Motor neuron (in vitro differentiated cells): ENCODE data around the gene OPRD1. TPM values are rescaled to one million over a fixed set of nuclear protein-coding genes. Genes with fewer than 3 reads are reported as not detected.

Experiments
- ATAC-seq, 8 experiments: fragments of 200-7000 bp; cut with Tn5 transposase; replicated peaks in 6 of 8; 2 replicates each; pipeline ENCODE4 v1.8.0; 2021; ENCODE audit warnings: mild to moderate bottlenecking in 8 of 8, moderate library complexity in 8 of 8
- H3K27ac ChIP-seq, 2 donors: fragments of 250-450 bp; sonication (Bioruptor Pico); 2 replicates each; pipeline ENCODE4 v1.9.0; 2021; ENCODE audit warnings: antibody characterized with exemption in 2 of 2, mild to moderate bottlenecking in 2 of 2, moderate library complexity in 1 of 2
- H3K4me1 ChIP-seq, 2 donors: fragments of 250-450 bp; sonication (Bioruptor Pico); replicated peaks in 1 of 2; 2 replicates each; pipeline ENCODE4 v1.6.1; 2021; ENCODE audit warnings: antibody characterized with exemption in 2 of 2, mild to moderate bottlenecking in 2 of 2, moderate library complexity in 1 of 2
- H3K4me3 ChIP-seq, 5 donors: fragments of 250-450 bp; sonication (Bioruptor Pico); 2 replicates each; pipeline ENCODE4 v1.9.0; 2021; ENCODE audit warnings: antibody characterized with exemption in 5 of 5, mild to moderate bottlenecking in 5 of 5, moderate library complexity in 4 of 5
- WGBS, 10 experiments: fragments of 450-650 bp; shearing (Covaris generic); methylation state at CpG; one replicate each; pipeline ENCODE4 v1.0.0; 2022; 5-methylcytosine and 5-hydroxymethylcytosine counted together
- in situ Hi-C, 9 experiments: fragments of 400-800 bp; cut with MboI; loops; one replicate each; pipeline ENCODE4 v1.15.0; 2021; ENCODE audit warnings: low sequenced_read_pairs in 9 of 9, low pct_unique_long_range_greater_than_20kb in 2 of 9; ENCODE audit not compliant: unreplicated experiment in 9 of 9
- total RNA-seq, 8 experiments: library from RNA; unstranded; fragments of 300-600 nt; gene quantifications; 2 replicates each; pipeline versions ENCODE4 v1.2.3 to v1.2.4, GENCODE V29; 2022

OPRD1 gene
- total RNA-seq, 8 experiments from 2014 or later = 0.10 to 1.2 (median 0.22) TPM

- no peak overlapping the region for H3K4me3 ChIP-seq
- no peak for ATAC-seq
- in situ Hi-C loops = loop anchor here (25.0 kb wide), 4 partner anchors 146 to 1821 kb away; partner anchors contain the start of genes SRSF4 (in 6 of the 9) and MATN1 (in 1 of the 9)
- H3K27ac ChIP-seq = no peak overlapping the region
- WGBS, 10 experiments = 43 to 100% (median 79%) methylated on average over 1 to 2 of the region's 2 CpGs; no CpG with 5 or more reads in 4 of the 10 experiments
- H3K4me1 ChIP-seq = peaks cover 3 to 4% of the 10 kb centered on the region in 2 donors
Observed at GRCh38 chr1:28891256-28891655, 79.3 kb downstream of the OPRD1 start.

- H3K4me1 ChIP-seq = no peaks in the 10 kb centered on the region
- WGBS, 10 experiments = 17 to 49% (median 37%) methylated on average over 2 to 7 of the region's 8 CpGs; no CpG with 5 or more reads in 3 of the 10 experiments
- no peak overlapping the region for H3K27ac ChIP-seq
- in situ Hi-C loops = loop anchor here (25.0 kb wide), 4 partner anchors 144 to 1819 kb away; partner anchors contain the start of genes SRSF4 (in 6 of the 9) and MATN1 (in 1 of the 9)
- ATAC-seq = peak; percentile 51 to 88 (median 75)
- no peak overlapping the region for H3K4me3 ChIP-seq
Observed at GRCh38 chr1:28893403-28894102, 81.6 kb downstream of the OPRD1 start.

DNA sequence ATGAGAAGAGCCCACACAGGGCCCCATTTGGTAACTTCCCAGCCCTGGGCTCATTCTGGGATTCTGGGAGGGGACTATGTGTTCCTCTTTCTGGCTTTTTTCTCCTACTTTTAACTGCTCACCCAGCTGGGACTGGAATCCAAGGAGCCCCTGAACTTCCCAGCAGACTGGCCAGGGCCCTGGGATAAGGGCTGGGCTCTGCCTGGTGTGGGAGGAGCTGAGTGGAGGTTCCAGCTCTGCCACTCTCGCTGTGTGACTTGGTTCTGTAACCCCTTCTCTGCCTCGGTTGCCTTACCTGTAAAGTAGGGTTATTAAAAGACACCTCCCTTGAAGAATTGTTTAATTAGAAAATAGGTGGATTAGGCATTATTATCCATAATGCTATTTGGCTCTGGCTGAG lies 82.8 kb downstream of the OPRD1 start:
- peak in 6 of 8 experiments; percentile 16 to 38 (median 24) for ATAC-seq
- Histone ChIP-seq H3K4me3 (no peak overlapping the region), H3K27ac (no peak overlapping the region), H3K4me1 (no peaks in the 10 kb centered on the region)
- in situ Hi-C loops = loop anchor here (25.0 kb wide), 4 partner anchors 143 to 1818 kb away; partner anchors contain the start of genes SRSF4 (in 6 of the 9) and MATN1 (in 1 of the 9)
- WGBS, 10 experiments = 31 to 100% (median 72%) methylated on average over 1 to 2 of the region's 2 CpGs; no CpG with 5 or more reads in 5 of the 10 experiments

DNA sequence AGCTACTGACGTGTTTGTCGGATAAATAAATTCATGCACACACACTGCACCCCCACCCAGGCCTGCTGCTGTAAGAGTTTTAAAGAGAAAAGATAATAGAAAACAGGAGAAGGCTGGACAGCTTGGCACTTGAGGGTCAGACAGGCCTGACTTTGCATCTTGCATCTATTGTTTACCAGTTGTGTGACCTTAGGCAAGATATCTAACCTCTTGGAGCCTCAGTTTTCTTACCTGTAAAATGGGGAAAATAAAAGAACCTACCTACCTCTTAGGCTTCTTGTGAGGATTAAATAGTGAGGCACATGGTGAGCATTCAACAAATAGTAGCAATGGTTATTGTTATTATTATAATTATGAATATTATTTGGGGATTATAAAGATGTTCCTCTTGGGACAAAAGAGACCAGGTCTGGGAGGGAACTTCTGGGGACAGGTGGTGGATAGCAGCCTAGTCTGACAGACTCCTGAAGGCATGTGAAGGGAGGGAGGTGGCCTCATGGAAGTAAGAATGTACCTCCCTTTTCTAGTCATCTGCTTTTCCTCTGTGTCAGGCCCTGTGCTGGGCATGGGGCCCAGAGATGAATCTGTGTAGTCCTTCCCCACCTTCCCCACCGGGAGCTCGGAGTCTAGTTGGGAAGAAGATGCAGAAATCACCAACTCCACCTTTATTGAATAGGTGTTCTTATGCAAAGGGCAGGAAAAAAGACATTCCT lies 84.1 kb downstream of the OPRD1 start:
- 42 to 91% (median 80%) methylated on average over 2 to 4 of the region's 4 CpGs; no CpG with 5 or more reads in 3 of the 10 experiments for WGBS, 10 experiments
- H3K4me3 ChIP-seq = no peak overlapping the region
- peak in 2 of 8 experiments; percentile 29 to 84 for ATAC-seq
- H3K4me1 ChIP-seq = no peaks in the 10 kb centered on the region
- no peak overlapping the region for H3K27ac ChIP-seq
- in situ Hi-C loops = loop anchor here (25.0 kb wide), 4 partner anchors 141 to 1816 kb away; partner anchors contain the start of genes SRSF4 (in 6 of the 9) and MATN1 (in 1 of the 9)

- no peak for ATAC-seq
- no peak overlapping the region for H3K27ac ChIP-seq
- in situ Hi-C loops = loop anchor here (25.0 kb wide), 4 partner anchors 141 to 1816 kb away; partner anchors contain the start of genes SRSF4 (in 6 of the 9) and MATN1 (in 1 of the 9)
- WGBS, 10 experiments = 80% methylated on average over 1 to 3 of the region's 3 CpGs; no CpG with 5 or more reads in 8 of the 10 experiments
- H3K4me3 ChIP-seq = no peak overlapping the region
- no peaks in the 10 kb centered on the region for H3K4me1 ChIP-seq
Observed at GRCh38 chr1:28896609-28896986, 84.6 kb downstream of the OPRD1 start.

- Histone ChIP-seq H3K4me3 (no peak overlapping the region), H3K4me1 (no peaks in the 10 kb centered on the region), H3K27ac (no peak overlapping the region)
- no peak for ATAC-seq
- WGBS, 10 experiments = 50 to 72% (median 60%) methylated on average over 1 to 3 of the region's 4 CpGs; no CpG with 5 or more reads in 4 of the 10 experiments
- in situ Hi-C loops = loop anchor here (25.0 kb wide), 4 partner anchors 140 to 1815 kb away; partner anchors contain the start of genes SRSF4 (in 6 of the 9) and MATN1 (in 1 of the 9)
Observed at GRCh38 chr1:28897789-28898188, 85.8 kb downstream of the OPRD1 start.

DNA sequence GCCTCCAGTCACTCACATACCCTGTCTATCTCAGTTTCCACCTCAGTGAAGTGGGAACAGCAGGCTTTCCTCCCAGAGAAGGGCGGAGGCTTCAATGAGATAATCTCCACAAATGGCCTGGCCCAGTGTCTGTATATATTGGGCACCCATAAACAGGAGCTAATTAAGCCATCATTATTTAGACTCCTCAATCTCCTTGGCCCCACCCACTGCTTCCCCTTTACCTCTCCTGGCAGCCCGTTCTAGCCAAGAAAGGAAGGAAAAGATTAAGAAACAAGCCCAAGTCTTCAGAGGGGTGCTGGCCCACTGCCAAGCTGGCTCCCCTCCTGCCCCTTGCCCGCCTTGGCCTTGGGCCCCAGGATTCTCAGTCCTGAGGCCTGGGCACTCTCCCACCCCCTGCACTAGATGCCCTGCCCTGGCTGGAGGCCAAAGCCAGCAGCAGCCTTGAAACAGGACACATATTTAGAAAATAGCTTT lies 86.5 kb downstream of the OPRD1 start:
- WGBS, 10 experiments = 60 to 100% (median 77%) methylated on average over 1 to 2 of the region's 3 CpGs; no CpG with 5 or more reads in 6 of the 10 experiments
- Histone ChIP-seq H3K27ac (no peak overlapping the region), H3K4me1 (no peaks in the 10 kb centered on the region), H3K4me3 (no peak overlapping the region)
- in situ Hi-C loops = loop anchor here (25.0 kb wide), 4 partner anchors 139 to 1814 kb away; partner anchors contain the start of genes SRSF4 (in 6 of the 9) and MATN1 (in 1 of the 9)
- ATAC-seq = peak in 1 of 8 experiments; percentile 7

- Histone ChIP-seq H3K4me3 (no peak overlapping the region), H3K27ac (no peak overlapping the region), H3K4me1 (no peaks in the 10 kb centered on the region)
- peak in 2 of 8 experiments; percentile 15 to 55 for ATAC-seq
- 0 to 60% (median 44%) methylated on average over 1 to 2 of the region's 2 CpGs; no CpG with 5 or more reads in 5 of the 10 experiments for WGBS, 10 experiments
- in situ Hi-C loops = loop anchor here (25.0 kb wide), 4 partner anchors 138 to 1813 kb away; partner anchors contain the start of genes SRSF4 (in 6 of the 9) and MATN1 (in 1 of the 9)
Observed at GRCh38 chr1:28899267-28899666, 87.3 kb downstream of the OPRD1 start.

GRCh38 chr1:28900562-28900961 lies 88.6 kb downstream of the OPRD1 start:
- Histone ChIP-seq H3K27ac (no peak overlapping the region), H3K4me3 (no peak overlapping the region), H3K4me1 (no peaks in the 10 kb centered on the region)
- in situ Hi-C loops = no loop called here
- 62 to 100% (median 83%) methylated on average over 1 to 3 of the region's 3 CpGs; no CpG with 5 or more reads in 1 of the 10 experiments for WGBS, 10 experiments
- ATAC-seq = no peak

GRCh38 chr1:28902738-28903137 lies 90.8 kb downstream of the OPRD1 start:
- Histone ChIP-seq H3K4me3 (no peak overlapping the region), H3K27ac (no peak overlapping the region), H3K4me1 (no peaks in the 10 kb centered on the region)
- 78 to 100% (median 87%) methylated on average over 1 to 2 of the region's 2 CpGs; no CpG with 5 or more reads in 2 of the 10 experiments for WGBS, 10 experiments
- ATAC-seq = no peak
- in situ Hi-C loops = no loop called here

DNA sequence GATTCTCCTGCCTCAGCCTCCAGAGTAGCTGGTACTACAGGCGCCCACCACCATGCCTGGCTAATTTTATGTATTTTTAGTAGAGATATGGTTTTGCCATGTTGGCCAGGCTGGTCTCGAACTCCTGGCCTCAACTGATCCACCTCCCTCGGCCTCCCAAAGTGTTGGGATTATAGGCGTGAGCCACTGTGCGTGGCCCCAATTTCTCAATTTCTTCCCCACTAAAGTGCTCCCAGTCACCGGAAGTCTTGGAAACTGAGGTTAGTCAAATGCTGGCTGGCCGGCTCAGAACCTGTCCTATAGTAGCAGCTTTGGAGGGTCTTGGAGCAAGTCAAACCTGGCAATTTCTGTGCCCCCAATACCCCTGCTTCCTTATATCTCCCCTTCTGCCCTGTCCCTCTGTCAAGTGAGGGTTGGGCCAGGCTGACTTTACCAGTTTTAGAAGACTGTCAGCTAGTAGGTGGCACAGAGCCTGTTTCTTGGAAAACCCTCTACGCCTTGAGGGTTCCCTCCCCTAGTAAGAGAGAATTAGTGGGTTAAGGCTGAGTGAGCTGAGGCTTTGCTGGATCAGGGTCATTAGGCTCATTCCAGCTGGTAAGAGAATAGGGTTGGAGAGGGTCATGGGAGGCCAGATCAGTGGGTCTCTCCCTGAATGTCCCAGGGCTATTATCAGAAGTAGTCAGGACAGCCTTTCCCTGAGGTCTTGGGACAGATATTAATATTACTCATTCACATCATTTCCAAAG lies 94.1 kb downstream of the OPRD1 start:
- Histone ChIP-seq H3K4me3 (no peak overlapping the region), H3K27ac (no peak overlapping the region), H3K4me1 (peaks cover 0 to 3% of the 10 kb centered on the region in 2 donors)
- in situ Hi-C loops = no loop called here
- 67 to 100% (median 84%) methylated on average over 1 to 6 of the region's 8 CpGs; no CpG with 5 or more reads in 2 of the 10 experiments for WGBS, 10 experiments
- ATAC-seq = no peak

GRCh38 chr1:28909198-28909597 lies 97.2 kb downstream of the OPRD1 start:
- in situ Hi-C loops = no loop called here
- no peak for ATAC-seq
- H3K27ac ChIP-seq = no peak overlapping the region
- H3K4me1 ChIP-seq = peaks cover 4 to 9% of the 10 kb centered on the region in 2 donors
- 20 to 100% (median 100%) methylated on average over 1 to 2 of the region's 2 CpGs; no CpG with 5 or more reads in 1 of the 10 experiments for WGBS, 10 experiments
- H3K4me3 ChIP-seq = no peak overlapping the region
